SK-N-SH treated with all-trans-retinoic acid at 6 μM for 48 hours (cell line): Measurements from ENCODE around the gene CTNNA3.

ENCODE experiments used
- ATAC-seq: fragments of 200-7000 bp; cut with Tn5 transposase; 3 replicates; pipeline ENCODE4 v1.9.1; 2020; ENCODE audit warnings: mild to moderate bottlenecking, moderate library complexity
- ARNTL ChIP-seq: fragments of 450-650 bp; formaldehyde crosslinking; IDR thresholded peaks from 2 replicates; pipeline ENCODE4 v1.5.0; 2020; ENCODE audit warnings: low read depth, mild to moderate bottlenecking, moderate library complexity, borderline replicate concordance
- BACH2 ChIP-seq: fragments of 250-450 bp; sonication (Bioruptor Pico); IDR thresholded peaks from 2 replicates; pipeline ENCODE4 v1.9.0; 2021; ENCODE audit warnings: mild to moderate bottlenecking, borderline replicate concordance
- CREB5 ChIP-seq: fragments of 250-450 bp; sonication (Bioruptor Pico); IDR thresholded peaks from 2 replicates; pipeline ENCODE4 v1.5.1; 2020; ENCODE audit warnings: low read depth, mild to moderate bottlenecking, moderate library complexity
- CSDC2 ChIP-seq: fragments of 250-450 bp; sonication (Bioruptor Pico); IDR thresholded peaks from 2 replicates; pipeline ENCODE4 v1.5.0; 2020; ENCODE audit warnings: mild to moderate bottlenecking, moderate library complexity
- CSRNP3 ChIP-seq: fragments of 250-450 bp; sonication (Bioruptor Pico); IDR thresholded peaks from 2 replicates; pipeline ENCODE4 v1.5.1; 2021; ENCODE audit warnings: mild to moderate bottlenecking, moderate library complexity
- ESRRG ChIP-seq: fragments of 250-450 bp; sonication (Bioruptor Pico); IDR thresholded peaks from 2 replicates; pipeline ENCODE4 v1.6.1; 2021; ENCODE audit warnings: mild to moderate bottlenecking
- PATZ1 ChIP-seq: fragments of 250-450 bp; sonication (Bioruptor Pico); IDR thresholded peaks from 2 replicates; pipeline ENCODE4 v1.8.0; 2020; ENCODE audit warnings: mild to moderate bottlenecking, moderate library complexity, borderline replicate concordance
- PPARA ChIP-seq: fragments of 250-450 bp; sonication (Bioruptor Pico); IDR thresholded peaks from 2 replicates; pipeline ENCODE4 v1.5.0; 2020; ENCODE audit warnings: mild to moderate bottlenecking, borderline replicate concordance
- SNAI2 ChIP-seq: fragments of 250-450 bp; sonication (Bioruptor Pico); IDR thresholded peaks from 2 replicates; pipeline ENCODE4 v1.5.0; 2020; ENCODE audit warnings: mild to moderate bottlenecking, moderate library complexity
- TCF4 ChIP-seq: fragments of 250-450 bp; sonication (Bioruptor Pico); IDR thresholded peaks from 2 replicates; pipeline ENCODE4 v1.8.0; 2021; ENCODE audit warnings: mild to moderate bottlenecking, moderate library complexity, borderline replicate concordance
- TOX ChIP-seq: fragments of 250-450 bp; sonication (Bioruptor Pico); IDR thresholded peaks from 2 replicates; pipeline ENCODE4 v1.8.0; 2021; ENCODE audit warnings: mild to moderate bottlenecking, moderate library complexity, borderline replicate concordance
- TSHZ2 ChIP-seq: fragments of 250-450 bp; sonication (Bioruptor Pico); IDR thresholded peaks from 2 replicates; pipeline ENCODE4 v1.5.0; 2020; ENCODE audit warnings: mild to moderate bottlenecking, moderate library complexity
- ZC3H10 ChIP-seq: fragments of 250-450 bp; sonication (Bioruptor Pico); IDR thresholded peaks from 2 replicates; pipeline ENCODE4 v1.5.1; 2021; ENCODE audit warnings: mild to moderate bottlenecking, moderate library complexity
- ZFP3 ChIP-seq: fragments of 250-450 bp; sonication (Bioruptor Pico); IDR thresholded peaks from 2 replicates; pipeline ENCODE4 v1.5.0; 2020; ENCODE audit warnings: mild to moderate bottlenecking, moderate library complexity
- ZNF565 ChIP-seq: fragments of 450-650 bp; formaldehyde crosslinking; conservative IDR thresholded peaks from 2 replicates; pipeline ENCODE4 v1.5.0; 2020; ENCODE audit warnings: low read depth, mild to moderate bottlenecking, moderate library complexity
- ZNF70 ChIP-seq: fragments of 450-650 bp; formaldehyde crosslinking; IDR thresholded peaks from 2 replicates; pipeline ENCODE4 v1.5.0; 2020; ENCODE audit warnings: mild to moderate bottlenecking, moderate library complexity

Gene CTNNA3

GRCh38 chr10:67553254-67553653 lies 142.7 kb downstream of the CTNNA3 start:
- TF ChIP-seq ZC3H10 (CRISPR knock-in tag) (no peak), SNAI2 (no peak), PPARA (CRISPR knock-in tag) (no peak), ZNF70 (CRISPR knock-in tag) (no peak), TOX (CRISPR knock-in tag) (no peak), ZNF565 (no peak), BACH2 (CRISPR knock-in tag) (no peak), TSHZ2 (no peak)
- ATAC-seq: no peak

- no peak for ATAC-seq
Measured at GRCh38 chr10:67550838-67551402, 145.1 kb downstream of the CTNNA3 start.

GRCh38 chr10:67550046-67550445 lies 145.9 kb downstream of the CTNNA3 start:
- ATAC-seq: no peak
- no peak for TF ChIP-seq CREB5 (CRISPR knock-in tag)
- no peak for TF ChIP-seq TOX (CRISPR knock-in tag)
- TF ChIP-seq PATZ1: no peak

More at GRCh38 chr10:67550838-67551402, 145.1 kb downstream of the CTNNA3 start:
- TF ChIP-seq CSDC2 (CRISPR knock-in tag) (no peak), TSHZ2 (no peak), SNAI2 (no peak), ZFP3 (CRISPR knock-in tag) (no peak), ZNF565 (no peak), ESRRG (CRISPR knock-in tag) (no peak), ZNF70 (CRISPR knock-in tag) (no peak), CSRNP3 (CRISPR knock-in tag) (no peak), ARNTL (no peak), TOX (CRISPR knock-in tag) (no peak)

- no peak for ATAC-seq
- TF ChIP-seq ZNF70 (CRISPR knock-in tag) (no peak), PATZ1 (no peak), ZNF565 (no peak), SNAI2 (no peak), TSHZ2 (no peak), TCF4 (CRISPR knock-in tag) (no peak), CSDC2 (CRISPR knock-in tag) (no peak)
Measured at GRCh38 chr10:67549390-67549789, 146.6 kb downstream of the CTNNA3 start.
